Measurements from ENCODE around the gene PLCH1.

PLCH1 gene

DNA sequence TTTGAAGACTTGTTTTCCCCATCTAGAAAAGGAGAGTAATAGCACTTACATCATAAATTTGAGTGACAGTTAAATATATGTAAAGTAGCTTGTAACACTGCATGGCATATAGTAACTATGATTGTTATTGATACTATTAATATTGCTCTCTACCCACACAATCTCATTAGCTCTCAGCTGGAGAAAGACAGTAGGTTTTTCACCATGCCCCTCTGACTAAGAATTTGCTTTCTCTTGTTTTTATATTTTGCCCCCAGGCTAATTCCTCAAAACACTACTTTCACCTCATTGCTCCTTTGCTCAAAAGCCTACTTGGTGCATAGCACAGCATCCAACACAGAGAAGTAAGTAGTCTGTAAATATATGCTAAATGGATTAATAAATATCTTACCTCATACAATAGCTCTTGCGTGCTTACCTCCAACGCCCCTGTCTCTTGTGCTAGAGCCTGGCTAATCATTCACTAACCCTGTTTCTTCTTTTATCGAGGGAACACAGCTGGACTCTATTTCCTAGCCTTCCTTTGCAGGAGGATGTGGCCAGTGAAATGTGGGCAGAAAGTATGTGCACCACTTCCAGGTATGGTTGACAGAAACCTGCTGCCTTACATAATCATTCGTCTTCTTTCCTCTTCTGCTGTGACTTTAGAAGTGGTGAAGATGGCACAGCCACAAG is 190.0 kb downstream of the PLCH1 start (continued):
- TF ChIP-seq, protein P1, sequence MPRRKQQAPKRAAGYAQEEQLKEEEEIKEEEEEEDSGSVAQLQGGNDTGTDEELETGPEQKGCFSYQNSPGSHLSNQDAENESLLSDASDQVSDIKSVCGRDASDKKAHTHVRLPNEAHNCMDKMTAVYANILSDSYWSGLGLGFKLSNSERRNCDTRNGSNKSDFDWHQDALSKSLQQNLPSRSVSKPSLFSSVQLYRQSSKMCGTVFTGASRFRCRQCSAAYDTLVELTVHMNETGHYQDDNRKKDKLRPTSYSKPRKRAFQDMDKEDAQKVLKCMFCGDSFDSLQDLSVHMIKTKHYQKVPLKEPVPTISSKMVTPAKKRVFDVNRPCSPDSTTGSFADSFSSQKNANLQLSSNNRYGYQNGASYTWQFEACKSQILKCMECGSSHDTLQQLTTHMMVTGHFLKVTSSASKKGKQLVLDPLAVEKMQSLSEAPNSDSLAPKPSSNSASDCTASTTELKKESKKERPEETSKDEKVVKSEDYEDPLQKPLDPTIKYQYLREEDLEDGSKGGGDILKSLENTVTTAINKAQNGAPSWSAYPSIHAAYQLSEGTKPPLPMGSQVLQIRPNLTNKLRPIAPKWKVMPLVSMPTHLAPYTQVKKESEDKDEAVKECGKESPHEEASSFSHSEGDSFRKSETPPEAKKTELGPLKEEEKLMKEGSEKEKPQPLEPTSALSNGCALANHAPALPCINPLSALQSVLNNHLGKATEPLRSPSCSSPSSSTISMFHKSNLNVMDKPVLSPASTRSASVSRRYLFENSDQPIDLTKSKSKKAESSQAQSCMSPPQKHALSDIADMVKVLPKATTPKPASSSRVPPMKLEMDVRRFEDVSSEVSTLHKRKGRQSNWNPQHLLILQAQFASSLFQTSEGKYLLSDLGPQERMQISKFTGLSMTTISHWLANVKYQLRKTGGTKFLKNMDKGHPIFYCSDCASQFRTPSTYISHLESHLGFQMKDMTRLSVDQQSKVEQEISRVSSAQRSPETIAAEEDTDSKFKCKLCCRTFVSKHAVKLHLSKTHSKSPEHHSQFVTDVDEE (CRISPR knock-in tag; IDR thresholded peaks at IDR 0.05), result no peak
- TF ChIP-seq ZNF70 (CRISPR knock-in tag; IDR thresholded peaks at IDR 0.05) (no peak), TOX (CRISPR knock-in tag; IDR thresholded peaks at IDR 0.05; ENCODE audit: borderline replicate concordance) (no peak), ARNTL (CRISPR knock-in tag; IDR thresholded peaks at IDR 0.05; ENCODE audit: borderline replicate concordance, low read depth) (no peak), ZFP30 (CRISPR knock-in tag; IDR thresholded peaks at IDR 0.05) (no peak), TCF4 (CRISPR knock-in tag; IDR thresholded peaks at IDR 0.05; ENCODE audit: borderline replicate concordance) (no peak)

DNA sequence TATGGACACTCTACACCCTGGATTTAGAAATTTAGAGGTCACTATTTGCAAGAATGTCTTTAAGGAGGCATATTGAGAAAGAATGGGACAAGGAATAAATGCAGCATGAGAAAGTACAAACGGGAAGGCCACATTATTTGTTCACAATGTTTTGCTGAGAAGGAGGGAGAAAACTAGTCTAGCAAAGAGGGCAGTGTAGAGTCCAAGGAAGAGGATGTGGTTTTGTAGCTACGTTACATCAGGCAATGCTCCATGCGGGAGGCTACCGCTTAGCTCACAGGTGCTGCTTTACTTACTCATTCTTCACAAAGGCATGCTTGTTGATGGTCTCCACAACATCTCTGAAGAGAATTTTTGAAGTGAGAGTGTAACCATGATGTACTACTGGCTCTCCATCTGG is 191.1 kb downstream of the PLCH1 start:
- no peak for ATAC-seq

DNA sequence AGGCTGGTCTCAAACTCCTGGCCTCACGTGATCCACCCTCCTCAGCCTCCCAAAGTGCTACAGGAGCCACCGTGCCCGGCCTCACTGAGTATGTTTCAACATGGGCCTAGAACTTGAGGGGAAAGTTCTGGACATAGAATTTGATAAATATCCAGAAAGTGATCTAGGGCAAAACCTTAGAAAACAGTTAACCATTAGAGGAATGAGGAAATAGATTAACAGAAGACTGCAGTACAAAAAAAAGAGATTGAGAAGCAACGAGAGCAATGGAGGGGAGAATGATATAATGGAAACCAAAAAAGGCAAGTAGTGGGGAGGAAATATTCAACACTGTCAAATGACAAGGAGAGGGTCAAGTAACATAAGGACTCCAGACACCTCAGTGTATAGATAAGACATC is 191.5 kb downstream of the PLCH1 start:
- no peak for ATAC-seq
- TF ChIP-seq ZFP3 (CRISPR knock-in tag; IDR thresholded peaks at IDR 0.05) (no peak), ZNF565 (CRISPR knock-in tag; conservative IDR thresholded peaks at IDR 0.05; ENCODE audit: low read depth) (no peak), ZFP30 (CRISPR knock-in tag; IDR thresholded peaks at IDR 0.05) (no peak)
- TF ChIP-seq, protein P1 (CRISPR knock-in tag; IDR thresholded peaks at IDR 0.05), result no peak
- TF ChIP-seq, protein P2, sequence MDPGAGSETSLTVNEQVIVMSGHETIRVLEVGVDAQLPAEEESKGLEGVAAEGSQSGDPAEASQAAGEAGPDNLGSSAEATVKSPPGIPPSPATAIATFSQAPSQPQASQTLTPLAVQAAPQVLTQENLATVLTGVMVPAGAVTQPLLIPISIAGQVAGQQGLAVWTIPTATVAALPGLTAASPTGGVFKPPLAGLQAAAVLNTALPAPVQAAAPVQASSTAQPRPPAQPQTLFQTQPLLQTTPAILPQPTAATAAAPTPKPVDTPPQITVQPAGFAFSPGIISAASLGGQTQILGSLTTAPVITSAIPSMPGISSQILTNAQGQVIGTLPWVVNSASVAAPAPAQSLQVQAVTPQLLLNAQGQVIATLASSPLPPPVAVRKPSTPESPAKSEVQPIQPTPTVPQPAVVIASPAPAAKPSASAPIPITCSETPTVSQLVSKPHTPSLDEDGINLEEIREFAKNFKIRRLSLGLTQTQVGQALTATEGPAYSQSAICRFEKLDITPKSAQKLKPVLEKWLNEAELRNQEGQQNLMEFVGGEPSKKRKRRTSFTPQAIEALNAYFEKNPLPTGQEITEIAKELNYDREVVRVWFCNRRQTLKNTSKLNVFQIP (CRISPR knock-in tag; IDR thresholded peaks at IDR 0.05; ENCODE audit: borderline replicate concordance, low read depth), result no peak

More for the DNA sequence above, 191.1 kb downstream of the PLCH1 start:
- TF ChIP-seq ZNF565 (CRISPR knock-in tag; conservative IDR thresholded peaks at IDR 0.05; ENCODE audit: low read depth) (no peak), BACH2 (CRISPR knock-in tag; IDR thresholded peaks at IDR 0.05; ENCODE audit: borderline replicate concordance) (no peak), OSR1 (CRISPR knock-in tag; IDR thresholded peaks at IDR 0.05) (no peak), GLIS3 (CRISPR knock-in tag; IDR thresholded peaks at IDR 0.05) (no peak), ZC3H10 (CRISPR knock-in tag; IDR thresholded peaks at IDR 0.05) (no peak), ARNTL (CRISPR knock-in tag; IDR thresholded peaks at IDR 0.05; ENCODE audit: borderline replicate concordance, low read depth) (no peak), ESRRG (CRISPR knock-in tag; IDR thresholded peaks at IDR 0.05) (no peak), ISL1 (CRISPR knock-in tag; IDR thresholded peaks at IDR 0.05) (no peak), ZFP30 (CRISPR knock-in tag; IDR thresholded peaks at IDR 0.05) (no peak), TCF4 (CRISPR knock-in tag; IDR thresholded peaks at IDR 0.05; ENCODE audit: borderline replicate concordance) (no peak), ZFP3 (CRISPR knock-in tag; IDR thresholded peaks at IDR 0.05) (no peak), CSDC2 (CRISPR knock-in tag; IDR thresholded peaks at IDR 0.05) (no peak), PPARA (CRISPR knock-in tag; IDR thresholded peaks at IDR 0.05; ENCODE audit: borderline replicate concordance) (no peak), ZNF70 (CRISPR knock-in tag; IDR thresholded peaks at IDR 0.05) (no peak), ZNF8 (CRISPR knock-in tag; IDR thresholded peaks at IDR 0.05) (no peak), TOX (CRISPR knock-in tag; IDR thresholded peaks at IDR 0.05; ENCODE audit: borderline replicate concordance) (no peak)
- TF ChIP-seq, protein P2 (CRISPR knock-in tag; IDR thresholded peaks at IDR 0.05; ENCODE audit: borderline replicate concordance, low read depth), result no peak
- TF ChIP-seq, protein P3, sequence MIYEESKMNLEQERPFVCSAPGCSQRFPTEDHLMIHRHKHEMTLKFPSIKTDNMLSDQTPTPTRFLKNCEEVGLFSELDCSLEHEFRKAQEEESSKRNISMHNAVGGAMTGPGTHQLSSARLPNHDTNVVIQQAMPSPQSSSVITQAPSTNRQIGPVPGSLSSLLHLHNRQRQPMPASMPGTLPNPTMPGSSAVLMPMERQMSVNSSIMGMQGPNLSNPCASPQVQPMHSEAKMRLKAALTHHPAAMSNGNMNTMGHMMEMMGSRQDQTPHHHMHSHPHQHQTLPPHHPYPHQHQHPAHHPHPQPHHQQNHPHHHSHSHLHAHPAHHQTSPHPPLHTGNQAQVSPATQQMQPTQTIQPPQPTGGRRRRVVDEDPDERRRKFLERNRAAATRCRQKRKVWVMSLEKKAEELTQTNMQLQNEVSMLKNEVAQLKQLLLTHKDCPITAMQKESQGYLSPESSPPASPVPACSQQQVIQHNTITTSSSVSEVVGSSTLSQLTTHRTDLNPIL (CRISPR knock-in tag; IDR thresholded peaks at IDR 0.05; ENCODE audit: low read depth), result no peak
- TF ChIP-seq, protein P4, sequence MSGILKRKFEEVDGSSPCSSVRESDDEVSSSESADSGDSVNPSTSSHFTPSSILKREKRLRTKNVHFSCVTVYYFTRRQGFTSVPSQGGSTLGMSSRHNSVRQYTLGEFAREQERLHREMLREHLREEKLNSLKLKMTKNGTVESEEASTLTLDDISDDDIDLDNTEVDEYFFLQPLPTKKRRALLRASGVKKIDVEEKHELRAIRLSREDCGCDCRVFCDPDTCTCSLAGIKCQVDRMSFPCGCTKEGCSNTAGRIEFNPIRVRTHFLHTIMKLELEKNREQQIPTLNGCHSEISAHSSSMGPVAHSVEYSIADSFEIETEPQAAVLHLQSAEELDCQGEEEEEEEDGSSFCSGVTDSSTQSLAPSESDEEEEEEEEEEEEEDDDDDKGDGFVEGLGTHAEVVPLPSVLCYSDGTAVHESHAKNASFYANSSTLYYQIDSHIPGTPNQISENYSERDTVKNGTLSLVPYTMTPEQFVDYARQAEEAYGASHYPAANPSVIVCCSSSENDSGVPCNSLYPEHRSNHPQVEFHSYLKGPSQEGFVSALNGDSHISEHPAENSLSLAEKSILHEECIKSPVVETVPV (CRISPR knock-in tag; IDR thresholded peaks at IDR 0.05), result no peak
- TF ChIP-seq, protein P1 (CRISPR knock-in tag; IDR thresholded peaks at IDR 0.05), result no peak
